Caco-2 (cell line): ENCODE measurements around the gene FBN3. TPM values are rescaled to one million over a fixed set of nuclear protein-coding genes. Genes with fewer than 3 reads are reported as not detected.

Experiments used
- BruUV-seq: library from RNA; stranded (reverse); fragments of 400-500 nt; replicated peaks from 2 replicates; lab custom pipeline; 2021; lab: Mats Ljungman, UMichigan
- CTCF ChIA-PET: fragments of 300-600 bp; sonication (Branson Sonifier 250); formaldehyde crosslinking; loops from one replicate; lab custom pipeline; 2022; ENCODE audit warnings: antibody characterized with exemption; lab: Charles Lee
- POLR2A ChIA-PET: fragments of 300-600 bp; sonication (Branson Sonifier 250); formaldehyde crosslinking; loops from one replicate; lab custom pipeline; 2022; ENCODE audit warnings: antibody characterized with exemption; lab: Charles Lee
- DNase-seq, 2 experiments: peaks; one replicate each; pipeline versions ENCODE4 v3.0.0 to v3.0.0-alpha.2; 2020 to 2022
- H3K27me3 ChIP-seq: replicated peaks from 2 replicates; pipeline ENCODE4 v1.6.0; 2011; ENCODE audit warnings: low read length; ENCODE audit not compliant: control insufficient read depth, insufficient read depth
- H3K36me3 ChIP-seq: 2 replicates; pipeline ENCODE4 v1.5.1; 2011; ENCODE audit warnings: low read length; ENCODE audit not compliant: control insufficient read depth, insufficient read depth
- H3K4me1 ChIP-seq: fragments of 250-450 bp; sonication (Bioruptor Pico); 2 replicates; pipeline ENCODE4 v1.5.1; 2020; ENCODE audit warnings: mild to moderate bottlenecking
- H3K4me3 ChIP-seq: 2 replicates; pipeline ENCODE4 v1.5.1; 2011; ENCODE audit warnings: low read depth, mild to moderate bottlenecking, control low read depth, low read length
- H3K9me3 ChIP-seq: fragments of 250-450 bp; sonication (Bioruptor Pico); 2 replicates; pipeline ENCODE4 v1.5.1; 2020; ENCODE audit warnings: mild to moderate bottlenecking, moderate library complexity
- H3K27ac Mint-ChIP-seq: one replicate; pipeline ENCODE4 v1.8.0; 2022; ENCODE audit warnings: mixed read lengths; ENCODE audit not compliant: unreplicated experiment
- H3K27me3 Mint-ChIP-seq: one replicate; pipeline ENCODE4 v1.8.0; 2022; ENCODE audit warnings: mixed read lengths; ENCODE audit not compliant: insufficient read depth, unreplicated experiment
- H3K36me3 Mint-ChIP-seq: one replicate; pipeline ENCODE4 v1.8.0; 2022; ENCODE audit warnings: mild to moderate bottlenecking, mixed read lengths; ENCODE audit not compliant: insufficient read depth, unreplicated experiment
- H3K4me1 Mint-ChIP-seq: one replicate; pipeline ENCODE4 v1.8.0; 2022; ENCODE audit warnings: low read depth, mixed read lengths; ENCODE audit not compliant: unreplicated experiment
- H3K4me3 Mint-ChIP-seq: one replicate; pipeline ENCODE4 v1.8.0; 2022; ENCODE audit warnings: mild to moderate bottlenecking, moderate library complexity, mixed read lengths; ENCODE audit not compliant: unreplicated experiment
- H3K9me3 Mint-ChIP-seq: one replicate; pipeline ENCODE4 v1.8.0; 2022; ENCODE audit warnings: mixed read lengths; ENCODE audit not compliant: unreplicated experiment
- CTCF ChIP-seq, 2 experiments: fragments of 200-600 bp in 1 of 2; IDR thresholded peaks; 1 replicate in 1 of 2; 2 replicates in 1 of 2; pipeline versions ENCODE4 v1.5.1 to v1.8.0; 2011 to 2022; ENCODE audit warnings: antibody characterized with exemption in 1 of 2, control low read depth in 1 of 2, inconsistent platforms in 1 of 2, low read depth in 1 of 2, low read length in 1 of 2, mild to moderate bottlenecking in 1 of 2, moderate library complexity in 1 of 2; ENCODE audit not compliant: insufficient read depth in 1 of 2, severe bottlenecking in 1 of 2, unreplicated experiment in 1 of 2
- intact Hi-C: fragments of 100-400 bp; cut with micrococcal nuclease; formaldehyde crosslinking; loops from one replicate; pipeline ENCODE4 v1.10.0; 2022; ENCODE audit not compliant: unreplicated experiment
- total RNA-seq: library from RNA; stranded (reverse); gene quantifications from 2 replicates; pipeline ENCODE4 v1.2.3, GENCODE V29; 2022

Gene FBN3
- total RNA-seq, 1 experiment from 2014 or later, result 16.4 TPM

- H3K4me3 Mint-ChIP-seq, result no peak overlapping the region
- H3K9me3 Mint-ChIP-seq, result peaks cover 9% of the 10 kb centered on the region
- peaks cover under 1% of the 10 kb centered on the region for H3K36me3 Mint-ChIP-seq
- no peak overlapping the region for H3K4me3 ChIP-seq
- no TSS peak for BruUV-seq
- no peaks in the 10 kb centered on the region for H3K36me3 ChIP-seq
- intact Hi-C loops, result no loop called here
- ChIA-PET POLR2A (no interaction called here), CTCF (no interaction called here)
- H3K27me3 ChIP-seq, result no peaks in the 10 kb centered on the region
- no peak for TF ChIP-seq CTCF (IDR thresholded peaks at IDR 0.05; ENCODE audit: insufficient read depth in 1 of 2, low read depth in 1 of 2, low read length in 1 of 2, severe bottlenecking in 1 of 2, unreplicated experiment in 1 of 2)
- no peaks in the 10 kb centered on the region for H3K4me1 ChIP-seq
- peak overlapping the region; percentile 46 for H3K27ac Mint-ChIP-seq
- no peaks in the 10 kb centered on the region for H3K4me1 Mint-ChIP-seq
- no peak for DNase-seq
- no peaks in the 10 kb centered on the region for H3K27me3 Mint-ChIP-seq
- H3K9me3 ChIP-seq, result no peaks in the 10 kb centered on the region
These were observed 74.0 kb downstream of the FBN3 start for GRCh38 chr19:8075158-8076074.

- no peak overlapping the region for H3K4me3 ChIP-seq
- H3K9me3 Mint-ChIP-seq, result peaks cover 18% of the 10 kb centered on the region
- POLR2A ChIA-PET, result no interaction called here
- CTCF ChIA-PET, result no interaction called here
- no peaks in the 10 kb centered on the region for H3K4me1 ChIP-seq
- H3K4me1 Mint-ChIP-seq, result no peaks in the 10 kb centered on the region
- H3K27ac Mint-ChIP-seq, result no peak overlapping the region
- no TSS peak for BruUV-seq
- H3K9me3 ChIP-seq, result peaks cover 6% of the 10 kb centered on the region; the same call in 1 of the 2 replicates
- H3K27me3 Mint-ChIP-seq, result no peaks in the 10 kb centered on the region
- no peak for TF ChIP-seq CTCF (IDR thresholded peaks at IDR 0.05; ENCODE audit: insufficient read depth in 1 of 2, low read depth in 1 of 2, low read length in 1 of 2, severe bottlenecking in 1 of 2, unreplicated experiment in 1 of 2)
- no peak for DNase-seq
- H3K36me3 ChIP-seq, result no peaks in the 10 kb centered on the region
- no peaks in the 10 kb centered on the region for H3K27me3 ChIP-seq
- intact Hi-C loops, result no loop called here
- peaks cover 8% of the 10 kb centered on the region for H3K36me3 Mint-ChIP-seq
- H3K4me3 Mint-ChIP-seq, result no peak overlapping the region
These were observed 74.9 kb downstream of the FBN3 start for GRCh38 chr19:8074501-8074900.

GRCh38 chr19:8071912-8072311 lies 77.5 kb downstream of the FBN3 start:
- Histone ChIP-seq H3K9me3 (peaks cover 11% of the 10 kb centered on the region; the same call in 1 of the 2 replicates), H3K4me3 (no peak overlapping the region), H3K27me3 (no peaks in the 10 kb centered on the region), H3K36me3 (no peaks in the 10 kb centered on the region), H3K4me1 (no peaks in the 10 kb centered on the region)
- ChIA-PET CTCF (no interaction called here), POLR2A (no interaction called here)
- Mint-ChIP-seq H3K4me3 (no peak overlapping the region), H3K36me3 (peaks cover 8% of the 10 kb centered on the region), H3K27ac (no peak overlapping the region), H3K27me3 (no peaks in the 10 kb centered on the region), H3K9me3 (peaks cover 18% of the 10 kb centered on the region), H3K4me1 (no peaks in the 10 kb centered on the region)
- no TSS peak for BruUV-seq
- TF ChIP-seq CTCF (IDR thresholded peaks at IDR 0.05; ENCODE audit: insufficient read depth in 1 of 2, low read depth in 1 of 2, low read length in 1 of 2, severe bottlenecking in 1 of 2, unreplicated experiment in 1 of 2), result peak in 1 of 2 experiments; percentile 30
- DNase-seq, result peak in 1 of 2 experiments; percentile 33
- intact Hi-C loops, result no loop called here
